Endothelial cell of umbilical vein (primary cell): Measurements from ENCODE around the gene BCL11B. TPM values are rescaled to one million over a fixed set of nuclear protein-coding genes. Genes with fewer than 3 reads are reported as not detected.

Experiments used
- BruUV-seq: library from RNA; stranded (reverse); fragments of 400-500 nt; replicated peaks from 2 replicates; lab custom pipeline; 2021; lab: Mats Ljungman, UMichigan
- CTCF ChIA-PET: fragments of 300-600, 350-600 bp; sonication (Branson Sonifier 250); formaldehyde crosslinking; loops from one replicate; lab custom pipeline; 2021; ENCODE audit warnings: antibody characterized with exemption, inconsistent platforms; lab: Charles Lee
- POLR2A ChIA-PET: fragments of 300-600, 350-600 bp; sonication (Branson Sonifier 250); formaldehyde crosslinking; loops from one replicate; lab custom pipeline; 2021; ENCODE audit warnings: antibody characterized with exemption, inconsistent platforms; lab: Charles Lee
- DNase-seq: peaks from one replicate; pipeline ENCODE4 v3.0.0-alpha.2; 2011; ENCODE audit warnings: low read depth, low spot score
- FAIRE-seq: peaks from 2 replicates; lab custom pipeline; 2011; peaks lifted over from hg19 to GRCh38; lab: Jason Lieb, UNC
- H2AFZ ChIP-seq: 2 replicates; pipeline ENCODE4 v1.6.0; 2012; ENCODE audit warnings: low read depth, low read length, control low read depth, inconsistent platforms
- H3K27ac ChIP-seq: 2 replicates; pipeline ENCODE4 v1.5.1; 2011; ENCODE audit warnings: low read depth, mild to moderate bottlenecking, control low read depth, low read length, moderate library complexity; ENCODE audit not compliant: insufficient read depth
- H3K27me3 ChIP-seq, 2 experiments: 2 replicates each; pipeline versions ENCODE4 v1.6.0 to v1.6.1; 2011; ENCODE audit warnings: low read length in 2 of 2, mixed read lengths in 1 of 2; ENCODE audit not compliant: control insufficient read depth in 2 of 2, insufficient read depth in 2 of 2
- H3K36me3 ChIP-seq, 2 experiments: 2 replicates in 1 of 2; 3 replicates in 1 of 2; pipeline ENCODE4 v1.5.1; 2011; ENCODE audit warnings: low read length in 2 of 2, mild to moderate bottlenecking in 1 of 2, moderate library complexity in 1 of 2; ENCODE audit not compliant: control insufficient read depth in 2 of 2, insufficient read depth in 2 of 2; ENCODE audit errors: extremely low read depth in 1 of 2
- H3K4me1 ChIP-seq: 3 replicates; pipeline ENCODE4 v1.5.1; 2011; ENCODE audit warnings: mild to moderate bottlenecking, low read length; ENCODE audit not compliant: control insufficient read depth, insufficient read depth; ENCODE audit errors: extremely low read depth
- H3K4me2 ChIP-seq: 2 replicates; pipeline ENCODE4 v1.6.1; 2011; ENCODE audit warnings: low read length, control low read depth, mixed read lengths; ENCODE audit not compliant: insufficient read depth
- H3K4me3 ChIP-seq, 3 experiments: fragments of 200-600 bp in 1 of 3; sonication (generic), shearing (Covaris generic) in 1 of 3; replicated peaks in 1 of 3; 2 replicates each; pipeline ENCODE4 v1.5.1; 2011 to 2016; ENCODE audit warnings: control low read depth in 3 of 3, low read length in 3 of 3, mild to moderate bottlenecking in 2 of 3, inconsistent platforms in 1 of 3, low read depth in 1 of 3, moderate library complexity in 1 of 3; ENCODE audit not compliant: insufficient read depth in 1 of 3
- H3K79me2 ChIP-seq: 2 replicates; pipeline ENCODE4 v1.6.0; 2012; ENCODE audit warnings: low read length, inconsistent platforms; ENCODE audit not compliant: control insufficient read depth, insufficient read depth
- H3K9ac ChIP-seq: replicated peaks from 2 replicates; pipeline ENCODE3; 2011; ENCODE audit warnings: low read length, control low read depth; ENCODE audit not compliant: insufficient read depth; ENCODE audit errors: extremely low read depth
- H3K9me1 ChIP-seq: replicated peaks from 3 replicates; pipeline ENCODE4 v1.6.0; 2011; ENCODE audit warnings: mild to moderate bottlenecking, low read length; ENCODE audit not compliant: control insufficient read depth, insufficient read depth; ENCODE audit errors: extremely low read depth
- H3K9me3 ChIP-seq: replicated peaks from 2 replicates; pipeline ENCODE4 v1.5.1; 2012; ENCODE audit warnings: low read length, inconsistent platforms; ENCODE audit not compliant: control insufficient read depth, insufficient read depth
- H4K20me1 ChIP-seq: replicated peaks from 2 replicates; pipeline ENCODE3; 2011; ENCODE audit warnings: mild to moderate bottlenecking, low read length; ENCODE audit not compliant: control insufficient read depth, insufficient read depth; ENCODE audit errors: extremely low read depth
- CTCF ChIP-seq, 2 donors: IDR thresholded peaks; 1 replicate in 1 of 2; 2 replicates in 1 of 2; pipeline ENCODE4 v1.5.1; 2011; ENCODE audit warnings: low read length in 2 of 2, mild to moderate bottlenecking in 2 of 2, moderate library complexity in 2 of 2, control low read depth in 1 of 2, inconsistent platforms in 1 of 2, low read depth in 1 of 2; ENCODE audit not compliant: insufficient read depth in 1 of 2; ENCODE audit errors: extremely low read depth in 1 of 2
- EZH2 ChIP-seq: IDR thresholded peaks from 2 replicates; pipeline ENCODE4 v1.6.1; 2012; ENCODE audit warnings: borderline replicate concordance, low read depth, mild to moderate bottlenecking, moderate library complexity, low read length, inconsistent platforms; ENCODE audit not compliant: severe bottlenecking
- FOS ChIP-seq: IDR thresholded peaks from 2 replicates; pipeline ENCODE4 v1.6.1; 2011; ENCODE audit warnings: mild to moderate bottlenecking, low read length, moderate library complexity, borderline replicate concordance; ENCODE audit not compliant: insufficient read depth
- GATA2 ChIP-seq: IDR thresholded peaks from 2 replicates; pipeline ENCODE4 v1.7.0; 2011; ENCODE audit warnings: low read depth, mild to moderate bottlenecking, moderate library complexity, mixed read lengths, low read length; ENCODE audit not compliant: insufficient read length, insufficient read depth
- JUN ChIP-seq: IDR thresholded peaks from 2 replicates; pipeline ENCODE4 v1.6.1; 2011; ENCODE audit warnings: borderline replicate concordance, low read depth; ENCODE audit not compliant: insufficient read length, insufficient read depth
- MAX ChIP-seq: IDR thresholded peaks from 2 replicates; pipeline ENCODE4 v1.6.1; 2011; ENCODE audit not compliant: insufficient read depth, insufficient read length
- MYC ChIP-seq: IDR thresholded peaks from one replicate; pipeline ENCODE4 v1.6.1; 2011; ENCODE audit warnings: mild to moderate bottlenecking, low read depth, low read length
- POLR2A ChIP-seq: IDR thresholded peaks from 2 replicates; pipeline ENCODE4 v1.6.1; 2012; ENCODE audit warnings: low read depth, mild to moderate bottlenecking, control low read depth, low read length
- POLR2AphosphoS5 ChIP-seq: IDR thresholded peaks from 2 replicates; pipeline ENCODE4 v1.6.1; 2012; ENCODE audit warnings: low read depth, mild to moderate bottlenecking, control low read depth, low read length, moderate library complexity; ENCODE audit not compliant: insufficient read depth
- dilution Hi-C: fragments of 300-500 bp; cut with MboI; formaldehyde crosslinking; loops from one replicate; pipeline ENCODE4 v1.15.0; 2019; ENCODE audit warnings: low sequenced_read_pairs; ENCODE audit not compliant: extremely low pct_ligation_motif_present
- intact Hi-C: fragments of 100-400 bp; cut with micrococcal nuclease; formaldehyde crosslinking; loops from one replicate; pipeline ENCODE4 v1.10.0; 2022
- polyA plus RNA-seq, 4 experiments: library from polyadenylated mRNA; depleted of rRNA in 3 of 4; stranded (reverse) in 3 of 4; unstranded in 1 of 4; fragments of >200 nt; gene quantifications; 2 replicates each; pipeline versions ENCODE4 v1.2.1 to v1.2.3, GENCODE V29; 2011 to 2012; ENCODE audit warnings: missing spikeins in 1 of 4
- total RNA-seq: library from RNA; stranded (reverse); gene quantifications from 2 replicates; pipeline ENCODE4 v1.2.3, GENCODE V29; 2021

BCL11B gene
- total and polyA plus RNA-seq, 2 donors (not counting 3 experiments of a cell fraction or from before 2014, with no cell fraction given) = 0.03 to 0.07 TPM

DNA sequence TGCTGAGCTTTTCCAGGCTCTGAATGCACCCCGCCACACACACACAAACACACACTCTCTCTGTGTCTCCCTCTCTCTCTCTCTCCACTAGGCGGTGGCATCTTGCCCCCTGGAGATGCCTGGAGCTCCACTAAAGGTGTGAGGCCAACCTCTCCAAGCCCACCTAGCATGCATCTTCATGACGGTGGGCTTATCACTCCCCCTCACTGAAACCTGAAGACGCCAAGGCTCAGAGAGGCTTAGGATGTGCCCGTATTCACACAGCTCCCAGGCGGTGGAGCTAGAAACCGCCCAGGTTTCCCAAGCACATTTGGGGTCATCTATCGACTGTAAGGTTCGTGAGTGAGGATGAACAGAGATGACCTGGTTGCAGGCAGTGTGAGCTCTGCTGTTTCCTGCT, 42.6 kb upstream of the BCL11B start:
- CTCF ChIA-PET = no interaction called here
- BruUV-seq = no TSS peak
- Histone ChIP-seq H3K4me2 (no peak overlapping the region), H3K27me3 (no peaks in the 10 kb centered on the region), H3K4me1 (no peaks in the 10 kb centered on the region), H3K27ac (no peak overlapping the region), H3K36me3 (no peaks in the 10 kb centered on the region), H3K9ac (no peak overlapping the region), H3K4me3 (no peak overlapping the region), H2AFZ (no peak overlapping the region), H4K20me1 (no peaks in the 10 kb centered on the region), H3K9me1 (no peaks in the 10 kb centered on the region), H3K9me3 (no peaks in the 10 kb centered on the region), H3K79me2 (no peaks in the 10 kb centered on the region)
- dilution Hi-C loops = no loop called here
- intact Hi-C loops = no loop called here
- FAIRE-seq (no peak), DNase-seq (no peak)
- TF ChIP-seq FOS = no peak
- no peak for TF ChIP-seq CTCF (IDR thresholded peaks at IDR 0.05; ENCODE audit: extremely low read depth in 1 of 2, insufficient read depth in 1 of 2, low read depth in 1 of 2, low read length in 2 of 2)
- no peak for TF ChIP-seq JUN
- TF ChIP-seq MYC = no peak
- no peak for TF ChIP-seq POLR2A
- TF ChIP-seq POLR2AphosphoS5 = no peak
- no peak for TF ChIP-seq GATA2
- no peak for TF ChIP-seq MAX
- TF ChIP-seq EZH2 = no peak
- POLR2A ChIA-PET = no interaction called here
